Daoy (cell line): ENCODE measurements around the gene CCDC14. TPM values are rescaled to one million over a fixed set of nuclear protein-coding genes. Genes with fewer than 3 reads are reported as not detected.
"Not testable (repeated sequence)": the region's sequence is repeated elsewhere in the genome, so short reads cannot be mapped to it uniquely, and the experiment has no call there.

Experiments used
- DNase-seq: peaks from one replicate; pipeline ENCODE4 v3.0.0-alpha.2; 2015; ENCODE audit warnings: low read depth
- total RNA-seq: library from RNA; depleted of rRNA; stranded (reverse); fragments of >200 nt; shearing (Covaris generic); gene quantifications from 2 replicates; pipeline ENCODE4 v1.2.3, GENCODE V29; 2014; rRNA removed

Gene CCDC14
- 40.6 and 63.7 TPM in 2 replicates for total RNA-seq

DNA sequence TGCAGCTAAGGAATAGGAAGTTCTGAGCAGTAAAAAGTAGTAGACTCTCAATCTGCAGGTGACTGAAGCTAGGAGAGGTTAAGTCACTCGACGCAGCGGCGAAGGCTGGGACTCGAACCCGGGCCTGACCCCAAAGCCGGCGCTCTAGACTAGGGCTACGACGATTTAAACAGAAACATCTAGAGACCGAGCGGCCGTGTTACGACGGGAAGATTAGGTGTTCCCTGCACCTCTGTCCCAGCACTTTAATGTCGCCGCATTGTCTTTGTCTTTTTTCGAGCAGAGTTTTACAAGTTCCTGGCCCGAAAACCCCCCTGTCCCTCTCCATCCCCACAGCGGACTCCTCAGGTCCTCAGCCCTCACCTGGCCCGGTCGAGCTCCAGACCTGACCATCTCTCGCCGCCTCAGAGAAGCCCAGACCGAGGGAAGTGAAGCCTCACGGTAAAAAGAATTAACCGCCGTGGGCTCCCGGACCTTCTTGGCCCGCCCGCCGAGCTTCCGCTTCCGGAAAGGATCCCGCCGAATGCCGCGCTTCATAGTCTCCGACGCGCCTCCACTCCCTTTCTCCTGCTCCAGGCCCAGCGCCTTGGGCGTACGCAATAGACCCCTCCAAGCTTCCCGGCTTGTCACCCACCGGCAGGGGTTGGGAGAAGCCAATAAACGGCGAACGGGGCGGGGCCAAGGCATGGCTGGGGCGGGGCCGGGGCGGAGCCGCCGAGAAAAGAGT is at the start of gene CCDC14:
CCDC14 (minus strand) TSS at position 449 of the 727 bp plus-strand sequence; CDS start at position 393, 56 bp downstream.
- peak; percentile 99 for DNase-seq

DNA sequence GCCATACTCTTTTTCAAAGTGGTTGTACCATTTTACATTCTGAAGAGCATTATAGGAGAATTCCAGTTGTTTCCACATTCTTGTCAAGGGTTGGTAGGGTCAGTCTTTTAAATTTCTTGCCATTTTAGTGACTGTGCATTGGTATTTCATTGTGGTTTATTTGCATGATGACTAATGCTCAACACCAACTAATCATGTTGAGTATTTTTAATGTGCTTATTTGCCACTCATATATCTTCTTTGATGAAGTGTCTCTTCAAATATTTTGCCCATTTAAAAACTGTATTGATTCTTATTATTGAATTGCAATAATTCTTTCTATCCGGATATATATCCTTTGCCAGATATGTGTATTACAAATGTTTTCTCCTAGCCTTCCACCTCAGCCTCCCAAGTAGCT is 47.3 kb upstream of the CCDC14 start:
- not testable (repeated sequence) for DNase-seq

DNA sequence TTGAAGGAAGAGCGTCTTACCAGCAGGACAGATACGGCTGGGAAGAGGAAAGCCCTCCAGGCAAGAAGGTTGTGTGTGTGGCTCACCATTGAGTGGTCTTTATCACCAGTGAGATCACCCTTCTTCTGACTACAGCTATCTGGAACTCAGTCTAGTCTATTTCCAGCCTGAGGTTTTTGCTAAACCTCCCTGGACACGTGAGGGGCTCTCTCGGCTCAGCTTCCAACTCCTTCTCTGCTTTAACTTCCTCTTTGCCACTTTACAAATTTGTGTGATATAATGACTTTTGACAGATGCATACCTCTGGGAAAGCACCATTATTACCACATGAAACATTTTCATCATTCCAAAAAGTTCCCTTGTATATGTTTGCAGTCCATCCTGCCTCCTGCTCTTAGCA is 46.2 kb upstream of the CCDC14 start:
- peak; percentile 76 for DNase-seq

- not testable (repeated sequence) for DNase-seq
These were observed 41.5 kb upstream of the CCDC14 start for GRCh38 chr3:124002405-124003079.

DNA sequence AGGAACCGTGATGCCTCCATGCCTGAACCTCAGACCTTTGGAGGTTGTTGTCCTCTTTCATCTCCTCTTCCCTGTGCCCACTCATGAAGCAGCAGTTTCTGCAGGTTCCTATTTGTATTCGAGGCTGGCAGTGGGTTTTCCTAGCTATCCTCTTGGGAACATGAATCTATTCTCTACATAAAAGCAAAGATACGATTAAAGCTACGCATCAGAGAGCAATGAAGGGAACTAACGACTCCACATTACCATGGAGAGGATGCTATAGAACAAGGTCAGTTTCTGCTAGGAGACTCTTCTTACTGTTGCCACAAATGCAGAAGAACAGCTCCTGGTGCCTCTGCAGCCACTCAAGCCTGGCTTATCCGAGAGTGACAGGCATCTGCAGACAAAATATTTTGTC is 40.3 kb upstream of the CCDC14 start:
- DNase-seq, result not testable (repeated sequence)

- DNase-seq, result no peak
These were observed 36.5 kb upstream of the CCDC14 start for GRCh38 chr3:123997543-123997942.

DNA sequence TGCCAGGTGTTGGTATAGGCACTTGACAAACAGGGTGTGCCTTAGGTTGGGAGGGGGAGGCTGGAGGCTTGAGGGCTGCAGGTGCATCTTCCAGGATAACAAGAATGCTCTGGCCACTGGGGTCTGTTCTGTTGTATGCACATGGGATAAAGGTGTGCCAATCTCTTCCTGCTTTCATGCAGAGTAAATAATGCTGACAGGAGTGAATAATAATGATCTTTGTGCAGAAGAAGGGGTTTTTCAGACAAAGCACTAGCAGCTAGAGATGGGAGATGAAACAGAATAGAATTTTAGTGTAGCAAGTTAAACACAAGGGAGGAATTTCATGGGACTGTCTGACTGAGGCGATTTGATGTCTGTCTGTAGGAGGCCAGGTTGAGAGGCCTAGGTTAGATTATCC is 32.8 kb upstream of the CCDC14 start:
- DNase-seq, result no peak

GRCh38 chr3:123991730-123992588 is 30.9 kb upstream of the CCDC14 start, which contains the start of gene ROPN1:
Gene ROPN1 (minus strand): TSS chr3:123992124. CDS start chr3:123980481, 11,643 bp downstream.
- not testable (repeated sequence) for DNase-seq

DNA sequence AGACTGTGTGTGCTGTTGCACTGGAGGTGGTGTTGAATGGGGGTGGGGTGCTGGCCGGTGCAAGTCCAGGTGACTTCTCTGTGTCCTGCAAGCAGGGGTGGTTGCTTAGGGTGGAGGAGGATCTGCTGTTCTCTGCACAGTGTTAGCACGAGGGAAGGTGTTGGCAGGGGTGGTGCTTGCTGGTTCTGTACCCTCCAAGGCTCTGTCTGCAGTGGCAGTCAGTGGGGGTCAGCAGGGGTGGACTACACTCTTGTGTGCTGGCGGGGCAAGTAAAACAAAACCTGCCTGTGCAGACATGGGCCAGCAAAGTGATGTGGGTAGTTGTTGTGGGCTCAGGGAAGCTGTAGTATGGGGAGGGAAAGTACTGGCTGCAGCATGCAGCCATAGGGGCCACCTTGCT is 25.4 kb upstream of the CCDC14 start:
- DNase-seq, result no peak

DNA sequence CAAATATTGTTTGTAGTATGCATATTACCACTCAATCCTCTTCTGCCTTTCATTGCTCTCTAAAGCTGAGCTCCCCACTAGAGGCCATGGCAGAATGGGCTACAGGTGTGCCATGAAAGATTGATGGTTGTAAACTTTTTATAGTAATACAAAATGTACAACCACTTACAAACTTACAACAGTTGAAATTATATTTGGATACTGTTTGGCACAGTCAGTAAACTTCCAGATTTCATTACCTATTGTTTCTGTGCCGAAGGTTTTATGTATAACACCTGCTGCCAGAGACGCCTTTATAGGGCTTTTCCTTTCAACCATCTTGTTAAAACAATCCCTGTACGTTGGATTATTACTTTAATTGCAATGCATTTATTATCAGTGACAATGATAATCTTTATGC is 23.9 kb upstream of the CCDC14 start:
- DNase-seq, result no peak

DNA sequence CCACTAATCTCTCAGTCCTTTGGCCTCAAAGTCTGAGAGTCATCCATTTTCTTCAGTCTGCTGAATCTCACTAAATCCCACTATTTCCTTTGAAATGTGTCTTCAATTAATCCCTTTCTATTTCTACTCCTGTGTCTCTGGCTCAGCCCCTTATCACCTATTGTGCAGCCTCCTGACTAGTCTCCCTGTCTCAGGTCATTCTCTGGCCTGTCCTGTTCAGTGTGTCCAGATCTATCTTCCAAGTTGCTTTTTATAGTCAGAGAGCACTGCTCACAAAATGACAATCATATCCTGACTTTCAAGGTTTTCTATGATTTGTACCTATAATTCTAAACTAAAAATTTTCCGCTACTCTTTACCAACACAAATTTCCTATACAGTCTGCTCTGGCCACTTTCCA is 23.3 kb upstream of the CCDC14 start:
- no peak for DNase-seq

DNA sequence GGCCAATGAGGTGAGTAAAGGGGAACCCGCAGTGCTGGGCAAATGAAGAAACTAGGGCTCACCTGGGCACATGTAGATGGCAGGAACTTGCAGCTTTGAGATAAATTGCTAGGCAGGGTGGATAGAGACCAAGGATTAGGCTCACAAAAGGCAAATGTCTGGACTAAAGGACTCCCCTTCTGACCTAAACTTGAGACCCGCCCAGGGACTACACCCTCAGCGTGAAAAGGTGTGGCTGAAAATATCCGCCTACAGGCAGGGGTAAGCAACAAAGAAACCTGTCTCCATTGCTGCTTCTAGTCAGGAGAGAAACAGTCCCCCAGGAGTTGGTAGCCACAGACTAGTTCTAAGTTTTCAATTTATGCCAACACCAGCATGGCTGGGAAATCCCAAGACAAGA is 20.3 kb upstream of the CCDC14 start:
- DNase-seq, result not testable (repeated sequence)

- no peak for DNase-seq
These were observed 19.5 kb upstream of the CCDC14 start for GRCh38 chr3:123980539-123980938.

DNA sequence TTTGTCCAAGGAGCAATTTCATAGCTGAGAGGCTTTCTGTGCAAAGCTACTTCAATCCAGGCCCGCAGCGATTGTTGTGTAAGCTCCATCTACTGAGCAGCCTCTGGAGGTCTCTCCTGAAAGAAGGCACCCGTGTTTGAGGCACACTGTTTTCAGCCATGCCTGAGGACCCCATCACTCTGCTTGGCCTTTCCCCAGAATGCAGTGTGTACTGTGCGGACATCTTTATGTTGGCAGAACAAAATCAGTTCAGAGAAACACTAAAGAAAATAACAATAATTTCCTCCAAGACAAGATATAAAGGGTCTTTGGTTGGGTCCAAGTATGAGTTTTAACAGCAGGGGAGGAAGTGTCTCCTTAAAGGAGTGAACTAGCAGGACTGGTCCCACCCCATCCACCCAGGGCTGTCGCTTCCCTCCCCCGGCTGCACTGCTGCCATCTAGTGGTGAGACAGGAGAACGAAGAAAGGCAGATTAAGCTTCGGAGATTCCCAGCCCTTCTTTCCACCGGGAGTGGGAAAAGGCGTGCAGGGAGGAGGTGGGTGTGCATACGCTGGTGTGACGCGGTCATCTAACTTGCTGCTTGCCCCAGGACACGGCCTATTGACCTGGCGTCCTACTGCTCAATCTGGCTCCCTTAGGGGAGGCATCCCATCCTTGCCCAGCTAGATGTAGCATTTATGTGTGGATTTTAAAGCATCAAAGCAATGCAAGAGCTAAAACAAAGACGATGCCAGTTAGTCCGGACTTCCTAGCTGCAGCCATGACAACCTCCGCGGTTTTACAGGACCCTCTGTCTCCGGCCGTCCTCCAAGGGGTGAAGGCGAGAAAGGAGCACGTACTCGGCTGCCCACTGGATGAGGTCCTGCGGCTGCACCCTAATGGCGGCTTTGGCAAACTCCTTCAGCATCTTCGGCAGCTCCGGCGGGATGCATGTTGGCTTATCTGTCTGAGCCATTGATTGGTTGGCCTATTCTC is 18.8 kb upstream of the CCDC14 start:
- DNase-seq, result peak; percentile 37

GRCh38 chr3:123976904-123977303 is 15.9 kb upstream of the CCDC14 start:
- DNase-seq, result not testable (repeated sequence)

- DNase-seq, result peak; percentile 16
These were observed 15.3 kb upstream of the CCDC14 start for GRCh38 chr3:123976181-123976898.

DNA sequence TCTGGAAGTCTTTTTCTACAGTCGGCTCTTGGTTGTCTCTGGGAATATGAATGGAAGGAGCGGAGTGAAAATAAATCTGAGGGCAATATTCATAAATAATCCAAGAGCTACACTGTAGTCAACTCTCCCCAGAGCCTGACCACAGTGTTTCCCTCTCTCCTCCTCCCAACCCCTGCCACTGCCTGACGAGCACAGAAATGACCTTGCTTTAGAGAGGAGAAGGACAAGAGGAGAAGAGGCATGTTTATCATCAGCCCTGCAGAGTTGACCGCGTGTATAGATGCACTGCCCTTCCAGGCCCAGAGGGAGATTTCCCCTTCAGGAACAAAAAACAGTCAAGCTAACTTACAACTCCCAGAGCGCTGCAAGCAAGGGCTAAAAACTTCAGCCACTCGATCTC is 14.0 kb upstream of the CCDC14 start:
- not testable (repeated sequence) for DNase-seq

GRCh38 chr3:123971406-123971805 is 10.4 kb upstream of the CCDC14 start:
- no peak for DNase-seq

DNA sequence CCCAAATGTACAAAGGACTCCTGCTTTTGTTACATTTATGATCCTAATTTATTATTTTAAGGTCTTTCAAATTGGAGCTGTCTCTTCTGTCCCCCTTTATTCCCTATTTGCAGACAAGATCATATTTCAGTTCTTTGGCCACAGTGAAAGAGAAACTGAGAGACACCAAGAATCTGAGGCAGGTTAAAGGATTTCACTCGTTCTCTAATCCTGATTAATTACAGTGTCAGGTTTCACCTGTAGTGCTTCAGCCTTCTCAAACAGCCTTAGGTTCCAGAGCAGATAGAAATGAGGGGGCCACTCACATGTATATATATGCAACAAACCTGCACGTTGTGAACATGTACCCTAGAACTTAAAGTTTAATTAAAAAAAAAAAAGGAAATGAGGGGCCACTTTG is 6.2 kb upstream of the CCDC14 start:
- not testable (repeated sequence) for DNase-seq

- DNase-seq, result not testable (repeated sequence)
These were observed 5.8 kb upstream of the CCDC14 start for GRCh38 chr3:123966799-123967198.
